Left renal pelvis (tissue), 4 donors: ENCODE data around the gene LAMA2. TPM values are rescaled to one million over a fixed set of nuclear protein-coding genes. Genes with fewer than 3 reads are reported as not detected.

Experiments used
- DNase-seq, 4 donors: peaks; one replicate each; pipeline ENCODE4 v3.0.0-alpha.2; 2013; ENCODE audit warnings: low read depth in 4 of 4, low spot score in 3 of 4
- polyA plus RNA-seq, 4 donors: library from polyadenylated mRNA; unstranded; fragments of 120-200 nt; gene quantifications; one replicate each; pipeline ENCODE4 v1.2.1, GENCODE V29; 2013; ENCODE audit not compliant: insufficient read length in 4 of 4

The LAMA2 gene
- polyA plus RNA-seq, 4 donors: 25.7 to 67.5 (median 34.6) TPM

DNA sequence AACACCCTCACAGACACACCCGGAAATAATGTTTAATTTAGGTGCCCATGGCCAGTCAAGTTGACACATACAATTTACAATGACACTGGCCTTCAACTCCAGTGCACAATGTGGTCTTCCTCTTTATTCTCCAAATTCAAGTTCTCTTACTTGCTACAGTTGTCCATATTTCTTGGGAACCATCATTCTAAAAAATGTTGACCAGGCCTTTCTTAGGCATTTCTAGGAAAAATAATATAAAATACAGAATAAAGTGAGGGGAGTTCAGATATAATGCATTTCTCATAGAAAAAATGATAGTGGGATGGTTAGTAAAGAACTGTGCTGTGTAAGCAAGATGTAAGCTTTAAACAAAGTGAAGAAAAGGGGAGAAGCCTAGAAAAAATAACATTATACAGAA, 528.2 kb downstream of the LAMA2 start:
- DNase-seq: no peak

GRCh38 chr6:129416337-129416990, 533.5 kb downstream of the LAMA2 start:
- no peak for DNase-seq

DNA sequence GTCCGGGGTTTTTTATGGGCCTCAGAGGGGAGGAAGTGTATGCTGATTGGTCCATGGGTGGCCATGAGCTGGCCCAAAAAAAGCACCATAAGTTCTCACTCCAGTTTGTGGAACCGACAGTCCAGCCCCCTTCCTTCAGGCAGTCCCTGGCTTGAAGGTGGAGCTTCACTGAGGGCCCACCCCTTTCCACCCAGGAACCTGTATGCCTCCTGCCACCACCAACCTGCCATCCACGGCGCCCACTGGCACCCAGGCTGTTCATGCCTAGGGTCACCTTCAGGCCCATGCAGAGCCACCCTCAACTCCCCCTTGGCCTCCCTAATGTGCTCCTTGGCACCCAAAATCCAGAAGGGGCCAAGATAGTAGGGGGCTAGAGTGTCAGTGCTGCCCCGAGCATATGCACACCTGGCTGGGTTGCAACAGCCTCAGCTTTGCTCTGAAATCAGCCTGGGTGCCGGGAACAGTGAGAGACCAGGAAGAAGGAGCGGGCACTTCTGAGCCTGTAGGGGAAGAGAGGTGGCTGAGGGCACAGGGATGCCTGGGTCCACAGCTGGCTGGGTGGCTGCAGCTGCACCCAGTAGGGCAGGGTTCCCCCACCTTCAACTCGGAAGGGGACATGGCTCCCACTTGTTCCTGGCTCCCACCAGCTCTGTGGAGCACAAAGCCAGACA, 534.6 kb downstream of the LAMA2 start:
- DNase-seq: no peak

- no peak for DNase-seq
Observed at GRCh38 chr6:129419324-129419723, 536.4 kb downstream of the LAMA2 start.

GRCh38 chr6:129426343-129426742, 543.4 kb downstream of the LAMA2 start:
- no peak for DNase-seq

- peak; percentile 26 to 53 (median 38) for DNase-seq
Observed at GRCh38 chr6:129429956-129430355, 547.0 kb downstream of the LAMA2 start.

DNA sequence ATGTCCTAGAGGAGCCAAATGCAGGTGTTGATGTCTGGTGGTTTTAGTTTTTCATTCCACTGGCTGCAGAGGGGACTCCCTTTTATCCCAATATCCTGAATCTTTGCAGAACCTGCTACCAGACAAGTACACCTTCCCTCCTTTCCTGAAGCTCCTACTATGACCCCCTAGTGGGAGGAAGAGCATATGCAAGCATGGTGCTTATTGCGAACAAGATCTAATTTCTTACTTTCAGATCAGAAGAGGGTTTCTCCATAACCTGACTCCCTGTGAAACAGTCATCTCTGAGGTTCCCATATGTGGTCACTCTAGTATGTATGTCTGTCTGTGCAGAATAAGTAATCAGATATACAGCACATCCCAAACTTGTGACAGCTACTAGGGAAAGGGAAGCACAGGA, 549.8 kb downstream of the LAMA2 start:
- DNase-seq: no peak

GRCh38 chr6:129434091-129434490, 551.2 kb downstream of the LAMA2 start:
- DNase-seq: no peak

DNA sequence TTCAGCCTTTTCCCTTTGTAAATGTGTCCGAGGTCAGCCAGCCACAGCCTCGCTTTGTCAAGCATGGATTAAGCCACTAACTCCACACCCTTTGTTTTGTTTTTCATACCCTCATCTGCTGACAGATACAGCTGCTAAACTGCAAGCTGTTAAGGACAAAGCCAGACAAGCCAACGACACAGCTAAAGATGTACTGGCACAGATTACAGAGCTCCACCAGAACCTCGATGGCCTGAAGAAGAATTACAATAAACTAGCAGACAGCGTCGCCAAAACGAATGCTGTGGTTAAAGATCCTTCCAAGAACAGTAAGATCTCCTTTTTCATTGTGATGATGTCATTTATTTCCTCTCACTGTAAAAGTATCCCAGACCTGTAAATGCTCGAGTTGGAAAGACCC, 557.8 kb downstream of the LAMA2 start:
- no peak for DNase-seq

DNA sequence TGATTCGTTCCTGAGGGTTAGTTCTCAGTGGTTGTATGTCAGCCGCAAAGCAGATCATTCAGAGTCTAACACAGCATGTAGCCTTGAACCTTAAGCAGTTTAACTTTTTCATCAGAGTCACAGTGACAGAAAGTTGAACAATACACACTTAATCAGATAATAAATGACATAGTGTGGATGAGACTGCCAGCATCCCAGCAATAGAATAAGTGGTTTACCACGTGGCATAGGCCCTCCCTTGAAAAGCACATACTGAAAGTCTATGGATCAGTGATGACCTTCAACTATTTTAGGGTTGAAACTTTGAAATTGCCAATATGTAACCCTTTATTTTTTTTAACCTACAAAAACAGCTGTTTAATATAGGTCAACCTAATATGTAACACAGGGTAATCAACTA, 561.7 kb downstream of the LAMA2 start:
- no peak for DNase-seq

GRCh38 chr6:129446272-129447197, 563.6 kb downstream of the LAMA2 start:
- no peak for DNase-seq

- no peak for DNase-seq
Observed at GRCh38 chr6:129447198-129447565, 564.2 kb downstream of the LAMA2 start.

GRCh38 chr6:129448965-129449364, 566.0 kb downstream of the LAMA2 start:
- no peak for DNase-seq

GRCh38 chr6:129451187-129451586, 568.2 kb downstream of the LAMA2 start:
- no peak for DNase-seq

DNA sequence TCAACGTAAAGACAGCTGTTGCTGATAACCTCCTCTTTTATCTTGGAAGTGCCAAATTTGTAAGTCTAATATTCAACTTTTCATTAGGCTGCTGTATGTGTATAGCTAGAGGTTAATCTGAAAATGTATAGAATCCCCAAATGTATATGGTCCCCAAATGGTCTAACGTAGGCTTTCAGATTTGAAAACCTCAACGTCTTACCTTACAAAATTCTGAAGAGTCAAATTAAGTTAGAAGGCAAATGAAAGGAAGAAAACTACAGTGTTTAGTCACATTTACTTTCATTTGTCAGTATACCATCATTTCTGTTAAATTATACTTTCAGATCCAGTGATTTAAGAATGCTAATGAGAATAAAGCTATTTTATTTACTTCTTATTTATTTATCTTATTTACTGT, 570.1 kb downstream of the LAMA2 start:
- DNase-seq: no peak

DNA sequence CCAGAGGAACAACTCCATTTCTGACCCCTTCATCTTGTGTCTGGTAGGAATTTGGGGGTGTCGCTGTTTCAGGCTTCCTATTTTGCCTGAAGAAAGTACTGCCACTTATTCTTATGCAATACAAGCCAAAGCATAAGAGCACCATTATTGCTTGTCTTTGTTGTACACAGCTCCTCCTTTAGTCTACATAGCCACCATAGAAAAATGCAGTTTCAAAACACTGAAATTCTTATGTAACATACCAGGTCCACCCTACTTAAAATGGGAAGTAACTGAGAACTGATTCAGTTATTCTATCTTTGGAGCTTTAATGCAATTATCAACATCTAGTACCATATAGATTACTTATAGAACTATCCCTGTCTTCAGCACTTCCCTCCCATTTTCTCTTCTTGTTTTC, 571.5 kb downstream of the LAMA2 start:
- DNase-seq: no peak

GRCh38 chr6:129455126-129455769, 572.3 kb downstream of the LAMA2 start:
- no peak for DNase-seq

DNA sequence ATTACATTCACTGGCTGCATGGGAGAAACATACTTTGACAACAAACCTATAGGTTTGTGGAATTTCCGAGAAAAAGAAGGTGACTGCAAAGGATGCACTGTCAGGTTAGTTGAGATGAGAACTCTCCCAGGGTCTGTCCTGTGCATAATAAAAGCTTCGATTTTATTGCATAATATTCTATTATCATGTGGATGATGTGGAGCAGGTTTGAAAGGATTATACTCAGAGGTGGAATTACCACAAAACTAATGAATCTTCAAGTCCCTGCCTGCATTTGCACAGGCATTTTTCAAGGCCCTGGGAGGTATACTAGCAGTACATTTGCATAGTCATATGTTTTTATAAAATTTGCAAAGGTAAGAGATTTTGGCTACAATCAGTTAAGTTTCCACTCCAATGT, 577.3 kb downstream of the LAMA2 start:
- no peak for DNase-seq

DNA sequence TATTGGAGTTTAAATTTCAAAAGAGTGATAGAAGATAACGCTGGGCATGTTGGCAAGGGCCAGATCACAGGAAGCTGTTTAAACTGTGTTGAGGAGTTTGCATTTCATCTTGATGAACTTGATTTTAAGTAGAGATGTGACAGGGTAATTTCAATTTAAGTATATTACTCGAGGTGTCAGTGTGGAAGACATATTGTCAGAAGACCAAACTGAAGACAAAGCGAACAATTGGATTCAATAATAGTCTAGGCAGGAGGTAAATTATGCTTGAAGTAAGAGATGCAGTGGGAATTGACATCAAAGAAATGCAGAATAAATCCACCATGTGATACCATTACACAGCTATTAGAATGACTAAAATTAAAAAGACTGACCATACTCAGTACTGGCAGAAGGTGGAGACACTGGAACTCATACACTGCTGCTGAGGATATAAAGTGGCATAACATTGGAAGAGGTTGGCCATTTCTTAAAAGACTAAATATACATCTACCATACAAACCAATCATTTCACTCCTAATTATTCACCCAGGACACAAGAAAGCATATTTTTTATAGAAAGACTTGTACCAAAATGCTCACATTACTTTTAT, 586.2 kb downstream of the LAMA2 start:
- DNase-seq: no peak

- no peak for DNase-seq
Observed at GRCh38 chr6:129472239-129472638, 589.3 kb downstream of the LAMA2 start.

GRCh38 chr6:129473546-129473945, 590.6 kb downstream of the LAMA2 start:
- no peak for DNase-seq
